Measurements from ENCODE around the gene RAB38. TPM values are rescaled to one million over a fixed set of nuclear protein-coding genes. Genes with fewer than 3 reads are reported as not detected.

RAB38 gene
- total and polyA plus RNA-seq, 7 donors = 0.20 to 0.63 (median 0.24) TPM; not detected in 1

GRCh38 chr11:88101881-88102597, 73.2 kb downstream of the RAB38 start:
- ATAC-seq (no peak), DNase-seq (no peak)
- Histone ChIP-seq H3K9me3 (no peaks in the 10 kb centered on the region), H3K36me3 (ENCODE audit: insufficient read depth in 1 of 2, low read depth in 1 of 2) (no peaks in the 10 kb centered on the region), H3K4me1 (no peaks in the 10 kb centered on the region), H3K27me3 (ENCODE audit: insufficient read depth in 3 of 3, low read length in 2 of 3) (no peaks in the 10 kb centered on the region), H3K27ac (no peak overlapping the region), H3K4me3 (no peak overlapping the region)
- WGBS, 3 donors = 76 to 87% (median 85%) methylated on average over 3 of the region's 3 CpGs
- intact Hi-C loops (cut with DNase I) = no loop called here
- TF ChIP-seq CTCF (IDR thresholded peaks at IDR 0.05) = no peak

- ATAC-seq (no peak), DNase-seq (no peak)
- TF ChIP-seq CTCF (IDR thresholded peaks at IDR 0.05) = no peak
- intact Hi-C loops (cut with DNase I) = no loop called here
- Histone ChIP-seq H3K4me3 (no peak overlapping the region), H3K36me3 (ENCODE audit: insufficient read depth in 1 of 2, low read depth in 1 of 2) (no peaks in the 10 kb centered on the region), H3K27ac (no peak overlapping the region), H3K9me3 (no peaks in the 10 kb centered on the region), H3K4me1 (no peaks in the 10 kb centered on the region), H3K27me3 (ENCODE audit: insufficient read depth in 3 of 3, low read length in 2 of 3) (no peaks in the 10 kb centered on the region)
- WGBS, 3 donors = 27 to 35% (median 31%) methylated on average over 6 of the region's 6 CpGs
These were observed 75.1 kb downstream of the RAB38 start for GRCh38 chr11:88100151-88100550.

GRCh38 chr11:88098289-88098688, 77.0 kb downstream of the RAB38 start:
- no peak for TF ChIP-seq CTCF (IDR thresholded peaks at IDR 0.05)
- Histone ChIP-seq H3K4me1 (no peaks in the 10 kb centered on the region), H3K27ac (no peak overlapping the region), H3K9me3 (no peaks in the 10 kb centered on the region), H3K36me3 (ENCODE audit: insufficient read depth in 1 of 2, low read depth in 1 of 2) (no peaks in the 10 kb centered on the region), H3K27me3 (ENCODE audit: insufficient read depth in 3 of 3, low read length in 2 of 3) (no peaks in the 10 kb centered on the region), H3K4me3 (no peak overlapping the region)
- intact Hi-C loops (cut with DNase I) = no loop called here
- DNase-seq (no peak), ATAC-seq (no peak)

- WGBS, 3 donors = 27 to 32% (median 29%) methylated on average over 1 of the region's 1 CpG
- Histone ChIP-seq H3K4me1 (no peaks in the 10 kb centered on the region), H3K4me3 (no peak overlapping the region), H3K9me3 (no peaks in the 10 kb centered on the region), H3K36me3 (ENCODE audit: insufficient read depth in 1 of 2, low read depth in 1 of 2) (no peaks in the 10 kb centered on the region), H3K27me3 (ENCODE audit: insufficient read depth in 3 of 3, low read length in 2 of 3) (no peaks in the 10 kb centered on the region), H3K27ac (no peak overlapping the region)
- DNase-seq (no peak), ATAC-seq (no peak)
- no peak for TF ChIP-seq CTCF (IDR thresholded peaks at IDR 0.05)
- intact Hi-C loops (cut with DNase I) = no loop called here
These were observed 86.1 kb downstream of the RAB38 start for GRCh38 chr11:88089134-88089533.

GRCh38 chr11:88087337-88087736, 87.9 kb downstream of the RAB38 start:
- no peak for TF ChIP-seq CTCF (IDR thresholded peaks at IDR 0.05)
- H3K4me3 ChIP-seq = no peak overlapping the region
- H3K9me3 ChIP-seq = no peaks in the 10 kb centered on the region
- ATAC-seq (no peak), DNase-seq (no peak)
- WGBS, 3 donors = 31 to 41% (median 33%) methylated on average over 3 of the region's 3 CpGs
- H3K27ac ChIP-seq = no peak overlapping the region
- H3K36me3 ChIP-seq (ENCODE audit: insufficient read depth in 1 of 2, low read depth in 1 of 2) = no peaks in the 10 kb centered on the region
- intact Hi-C loops (cut with DNase I) = no loop called here
- no peaks in the 10 kb centered on the region for H3K27me3 ChIP-seq (ENCODE audit: insufficient read depth in 3 of 3, low read length in 2 of 3)
- H3K4me1 ChIP-seq = no peaks in the 10 kb centered on the region
